ENCODE measurements around the gene MRM2. TPM values are rescaled to one million over a fixed set of nuclear protein-coding genes. Genes with fewer than 3 reads are reported as not detected.
A peak's percentile ranks its signal among the peaks of the same experiment; 100 is the strongest.

MRM2 gene
- total RNA-seq (26.7 TPM), polyA plus RNA-seq (ENCODE audit: insufficient read depth in 1 of 8, insufficient read length in 8 of 8, low replicate concordance in 1 of 8) (10 to 100 TPM; 21.1 to 26.7 (median 25.1) TPM)
- long read RNA-seq, donor 1, partial matches to known transcripts = 0 of 2 reads
- long read RNA-seq, donor 1, other reads (novel, unspliced or antisense) = 0 of 2 reads
- long read RNA-seq, donor 2, partial matches to known transcripts = 0 of 1 reads
- long read RNA-seq, donor 2, other reads (novel, unspliced or antisense) = 0 of 1 reads
- long read RNA-seq, donor 3, partial matches to known transcripts = 0 of 4 reads
- long read RNA-seq, donor 3, other reads (novel, unspliced or antisense) = 0 of 4 reads
- long read RNA-seq, donor 4, transcript MRM2-201 (3 exons, 1,601 nt) = major isoform, 8 of 8 reads
- long read RNA-seq, donor 4, partial matches to known transcripts = 0 of 8 reads
- long read RNA-seq, donor 4, other reads (novel, unspliced or antisense) = 0 of 8 reads
- long read RNA-seq, donor 5, transcript MRM2-201 (3 exons, 1,601 nt) = major isoform, 5 of 42 reads
- long read RNA-seq, donor 5, partial matches to known transcripts = 28 of 42 reads
- long read RNA-seq, donor 5, other reads (novel, unspliced or antisense) = 6 of 42 reads
- long read RNA-seq, donor 6, transcript MRM2-201 (3 exons, 1,601 nt) = major isoform, 5 of 7 reads
- long read RNA-seq, donor 6, partial matches to known transcripts = 0 of 7 reads
- long read RNA-seq, donor 6, other reads (novel, unspliced or antisense) = 0 of 7 reads
- long read RNA-seq, donor 7, partial matches to known transcripts = 9 of 13 reads
- long read RNA-seq, donor 7, other reads (novel, unspliced or antisense) = 0 of 13 reads
- long read RNA-seq, donor 8, partial matches to known transcripts = 0 of 1 reads
- long read RNA-seq, donor 8, other reads (novel, unspliced or antisense) = 0 of 1 reads
- long read RNA-seq, donor 9, partial matches to known transcripts = 0 of 6 reads
- long read RNA-seq, donor 9, other reads (novel, unspliced or antisense) = 0 of 6 reads
- long read RNA-seq, donor 10, transcript MRM2-201 (3 exons, 1,601 nt) = major isoform, 7 of 10 reads
- long read RNA-seq, donor 10, partial matches to known transcripts = 0 of 10 reads
- long read RNA-seq, donor 10, other reads (novel, unspliced or antisense) = 0 of 10 reads
- long read RNA-seq, donor 11, partial matches to known transcripts = 5 of 18 reads
- long read RNA-seq, donor 11, other reads (novel, unspliced or antisense) = 10 of 18 reads

DNA sequence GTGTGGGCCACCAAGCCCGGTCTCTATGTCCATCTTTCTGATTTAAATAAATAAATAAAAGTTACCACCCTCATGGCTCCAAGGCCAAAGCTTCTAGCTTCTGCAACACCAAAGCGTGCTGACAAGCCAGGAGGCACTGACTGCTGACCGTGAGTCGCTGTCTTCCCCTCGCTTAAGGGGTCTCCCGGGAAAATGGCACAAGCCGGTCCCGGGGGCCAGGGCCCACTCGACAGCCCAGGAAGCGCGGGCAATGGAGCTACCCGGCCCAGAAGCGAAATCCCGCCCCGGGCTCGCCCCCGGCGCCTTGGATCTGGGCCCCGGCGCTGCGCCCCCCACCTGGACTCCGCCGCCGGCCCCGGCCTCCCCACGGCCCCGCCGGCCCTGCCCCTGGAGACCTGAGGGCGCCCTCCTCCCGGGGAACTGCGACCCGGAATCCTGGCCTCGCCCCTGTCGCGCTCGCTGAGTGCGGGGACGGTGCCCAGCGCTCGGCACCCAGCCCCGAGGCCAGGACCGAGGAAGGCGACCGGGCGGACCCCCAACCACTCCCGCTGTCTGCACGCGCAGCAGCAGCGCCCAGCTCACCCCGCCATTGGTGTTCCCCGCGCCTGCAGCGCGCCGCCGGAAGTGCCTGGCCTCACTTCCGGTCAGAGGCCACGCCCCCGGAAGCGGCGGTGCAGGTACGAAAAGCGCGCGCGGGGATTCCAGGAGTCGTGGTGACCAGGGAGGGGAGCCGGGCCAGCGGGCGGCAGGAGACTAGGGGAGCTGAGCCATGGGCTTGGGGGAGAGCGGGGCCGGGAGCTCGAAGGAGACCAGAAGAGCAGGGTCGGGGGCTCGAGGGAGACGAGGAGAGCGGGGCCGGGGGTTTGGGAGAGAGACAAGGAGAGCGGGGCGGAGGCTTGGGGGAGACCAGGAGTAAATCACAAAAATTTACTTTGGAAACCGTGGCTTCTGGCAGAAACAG, at the start of gene MRM2, which contains the start of gene NUDT1:
TSS of gene MRM2 (minus strand) at position 626 of the 961 bp plus-strand sequence. CDS start at position 590, 36 bp downstream.
TSS of gene NUDT1 (plus strand) at position 647 of the 961 bp plus-strand sequence. CDS start 2,349 bp downstream, outside the sequence.
- Histone ChIP-seq H3K27me3 (ENCODE audit: control insufficient read depth, insufficient read depth, low read length) (no peaks in the 10 kb centered on the region), H3K36me3 (ENCODE audit: control insufficient read depth, insufficient read depth, low read length) (peaks cover 33% of the 10 kb centered on the region), H3K4me1 (ENCODE audit: control insufficient read depth, insufficient read depth, low read length) (peaks cover 34% of the 10 kb centered on the region), H3K4me3 (ENCODE audit: low read length) (peak within 1 kb of the TSS; percentile 89), H3K27ac (ENCODE audit: low read length) (peak within 1 kb of the TSS; percentile 72), H3K9me3 (replicated peaks; ENCODE audit: control insufficient read depth, low read depth, low read length) (no peaks in the 10 kb centered on the region)
- under 1% methylated on average over 79 of the region's 81 CpGs for WGBS (ENCODE audit: insufficient coverage)
- DNase-seq = peak; percentile 87

DNA sequence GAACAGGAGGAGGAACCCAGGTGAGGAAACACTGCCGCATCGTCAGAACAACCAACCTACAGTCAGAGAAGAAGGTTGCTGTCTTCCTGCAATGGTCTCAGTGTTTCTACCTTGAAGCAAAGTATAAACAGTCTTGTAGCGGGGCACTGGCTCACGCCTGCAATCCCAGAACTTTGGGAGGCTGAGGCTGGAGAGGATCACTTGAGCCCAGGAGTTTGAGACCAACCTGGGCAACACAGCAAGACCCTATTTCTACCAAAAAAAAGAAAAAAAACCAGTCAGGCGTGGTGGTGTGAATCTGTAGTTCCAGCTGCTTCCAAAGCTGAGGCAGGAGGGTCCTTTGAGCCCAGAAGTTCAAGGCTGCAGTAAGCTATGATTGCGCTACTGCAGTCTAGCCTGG, 48.9 kb upstream of the MRM2 start:
- H3K4me3 ChIP-seq (ENCODE audit: low read length) = no peak overlapping the region
- no peak for DNase-seq
- WGBS (ENCODE audit: insufficient coverage) = 100% methylated on average over 2 of the region's 6 CpGs

DNA sequence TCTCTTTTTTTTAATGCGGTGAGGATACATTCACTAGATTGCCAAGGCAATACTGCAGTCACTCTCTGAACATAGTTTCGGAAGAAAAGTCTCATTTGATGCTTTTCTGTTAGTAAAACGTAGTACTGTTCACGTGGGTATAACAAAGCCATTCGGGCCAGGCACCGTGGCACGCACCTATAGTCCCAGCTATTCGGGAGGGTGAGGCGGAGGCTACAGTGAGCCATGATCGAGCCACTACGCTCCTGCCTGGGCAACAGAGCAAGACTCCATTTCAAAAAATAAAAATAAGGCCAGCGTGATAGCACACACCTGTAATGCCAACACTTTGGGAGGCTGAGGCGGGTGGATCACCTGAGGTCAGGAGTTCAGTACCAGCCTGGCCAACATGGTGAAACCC, 47.6 kb upstream of the MRM2 start:
- no peaks in the 10 kb centered on the region for H3K27me3 ChIP-seq (ENCODE audit: control insufficient read depth, insufficient read depth, low read length)
- peak overlapping the region; percentile 94 for H3K27ac ChIP-seq (ENCODE audit: low read length)
- WGBS (ENCODE audit: insufficient coverage) = 42% methylated on average over 7 of the region's 13 CpGs

More for the DNA sequence above, 48.9 kb upstream of the MRM2 start:
- Histone ChIP-seq H3K36me3 (ENCODE audit: control insufficient read depth, insufficient read depth, low read length) (no peaks in the 10 kb centered on the region), H3K27ac (ENCODE audit: low read length) (no peak overlapping the region), H3K27me3 (ENCODE audit: control insufficient read depth, insufficient read depth, low read length) (no peaks in the 10 kb centered on the region), H3K9me3 (replicated peaks; ENCODE audit: control insufficient read depth, low read depth, low read length) (no peaks in the 10 kb centered on the region), H3K4me1 (ENCODE audit: control insufficient read depth, insufficient read depth, low read length) (peaks cover 16% of the 10 kb centered on the region)

DNA sequence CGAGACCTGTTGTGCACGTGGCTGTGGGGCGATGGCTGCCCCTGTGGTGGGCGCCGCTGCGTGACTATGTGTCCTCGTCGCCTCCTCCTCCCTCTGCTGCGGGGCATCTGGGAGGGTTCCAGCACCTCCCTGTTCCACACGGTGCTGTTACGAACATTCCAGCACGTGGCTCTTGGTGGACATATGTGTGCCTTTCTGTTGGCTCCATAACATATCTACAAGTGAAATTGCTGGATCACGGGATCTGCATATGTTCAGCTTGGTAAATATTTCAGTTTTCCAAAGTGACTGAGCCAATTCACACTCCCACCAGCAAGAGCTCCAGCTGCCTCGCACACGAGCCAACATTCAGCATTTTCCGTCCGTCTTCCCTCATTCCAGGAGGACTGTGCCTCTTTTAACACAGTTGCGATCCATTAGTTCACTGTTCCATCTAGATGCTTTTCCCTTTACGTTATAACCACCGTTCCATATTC, 47.1 kb upstream of the MRM2 start:
- Histone ChIP-seq H3K4me3 (ENCODE audit: low read length) (peak overlapping the region; percentile 10), H3K27me3 (ENCODE audit: control insufficient read depth, insufficient read depth, low read length) (no peaks in the 10 kb centered on the region), H3K9me3 (replicated peaks; ENCODE audit: control insufficient read depth, low read depth, low read length) (no peaks in the 10 kb centered on the region), H3K36me3 (ENCODE audit: control insufficient read depth, insufficient read depth, low read length) (no peaks in the 10 kb centered on the region), H3K27ac (ENCODE audit: low read length) (peak overlapping the region; percentile 94), H3K4me1 (ENCODE audit: control insufficient read depth, insufficient read depth, low read length) (peaks cover 16% of the 10 kb centered on the region)
- peak; percentile 98 for DNase-seq
- WGBS (ENCODE audit: insufficient coverage) = 44% methylated on average over 14 of the region's 20 CpGs

More for the DNA sequence above, 47.6 kb upstream of the MRM2 start:
- Histone ChIP-seq H3K4me1 (ENCODE audit: control insufficient read depth, insufficient read depth, low read length) (peaks cover 16% of the 10 kb centered on the region), H3K4me3 (ENCODE audit: low read length) (no peak overlapping the region), H3K9me3 (replicated peaks; ENCODE audit: control insufficient read depth, low read depth, low read length) (no peaks in the 10 kb centered on the region), H3K36me3 (ENCODE audit: control insufficient read depth, insufficient read depth, low read length) (no peaks in the 10 kb centered on the region)
- no peak for DNase-seq

DNA sequence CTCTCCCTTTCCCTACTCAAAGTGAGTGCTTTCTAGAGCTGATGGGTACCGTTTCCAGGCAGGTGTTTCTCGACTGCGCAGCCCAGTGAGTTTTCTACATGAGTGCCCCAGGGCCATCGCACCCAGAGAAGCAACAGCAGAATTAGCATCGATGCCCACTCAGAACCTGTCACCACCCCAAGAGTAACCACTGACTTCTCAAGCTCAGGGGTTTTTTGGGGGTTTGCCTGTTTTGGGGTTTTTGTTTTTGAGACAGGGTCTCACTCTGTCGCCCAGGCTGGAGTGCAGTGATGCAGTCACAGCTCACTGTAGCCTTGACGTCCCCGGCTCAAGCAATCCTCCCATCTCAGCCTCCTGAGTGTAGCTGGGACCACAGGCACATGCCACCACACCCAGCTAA, 46.5 kb upstream of the MRM2 start:
- Histone ChIP-seq H3K4me1 (ENCODE audit: control insufficient read depth, insufficient read depth, low read length) (peaks cover 19% of the 10 kb centered on the region), H3K9me3 (replicated peaks; ENCODE audit: control insufficient read depth, low read depth, low read length) (no peaks in the 10 kb centered on the region), H3K27ac (ENCODE audit: low read length) (peak overlapping the region; percentile 94), H3K36me3 (ENCODE audit: control insufficient read depth, insufficient read depth, low read length) (no peaks in the 10 kb centered on the region), H3K27me3 (ENCODE audit: control insufficient read depth, insufficient read depth, low read length) (no peaks in the 10 kb centered on the region), H3K4me3 (ENCODE audit: low read length) (no peak overlapping the region)
- WGBS (ENCODE audit: insufficient coverage) = 84% methylated on average over 3 of the region's 8 CpGs
- no peak for DNase-seq

DNA sequence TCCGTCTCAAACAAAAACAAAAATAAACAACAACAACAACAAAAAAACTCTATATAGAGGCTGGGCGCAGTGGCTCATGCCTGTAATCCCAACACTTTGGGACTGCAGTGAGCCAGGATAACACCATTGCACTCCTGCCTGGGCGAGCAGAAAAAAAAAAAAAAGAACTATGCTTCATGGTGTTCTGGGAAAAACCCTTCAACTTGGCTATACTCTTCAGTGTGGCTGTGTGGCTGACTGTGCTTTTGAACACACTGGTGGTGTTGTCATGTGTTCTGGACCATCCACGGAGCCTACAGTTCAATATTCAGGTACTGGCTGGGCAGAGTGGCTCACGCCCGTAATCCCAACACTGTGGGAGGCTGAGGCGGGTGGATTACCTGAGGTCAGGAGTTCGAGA, 45.7 kb upstream of the MRM2 start:
- Histone ChIP-seq H3K27me3 (ENCODE audit: control insufficient read depth, insufficient read depth, low read length) (no peaks in the 10 kb centered on the region), H3K27ac (ENCODE audit: low read length) (no peak overlapping the region), H3K4me1 (ENCODE audit: control insufficient read depth, insufficient read depth, low read length) (peaks cover 25% of the 10 kb centered on the region), H3K9me3 (replicated peaks; ENCODE audit: control insufficient read depth, low read depth, low read length) (no peaks in the 10 kb centered on the region), H3K36me3 (ENCODE audit: control insufficient read depth, insufficient read depth, low read length) (no peaks in the 10 kb centered on the region), H3K4me3 (ENCODE audit: low read length) (no peak overlapping the region)
- no peak for DNase-seq
- 100% methylated on average over 1 of the region's 8 CpGs for whole genome bisulfite sequencing (ENCODE audit: insufficient coverage)

DNA sequence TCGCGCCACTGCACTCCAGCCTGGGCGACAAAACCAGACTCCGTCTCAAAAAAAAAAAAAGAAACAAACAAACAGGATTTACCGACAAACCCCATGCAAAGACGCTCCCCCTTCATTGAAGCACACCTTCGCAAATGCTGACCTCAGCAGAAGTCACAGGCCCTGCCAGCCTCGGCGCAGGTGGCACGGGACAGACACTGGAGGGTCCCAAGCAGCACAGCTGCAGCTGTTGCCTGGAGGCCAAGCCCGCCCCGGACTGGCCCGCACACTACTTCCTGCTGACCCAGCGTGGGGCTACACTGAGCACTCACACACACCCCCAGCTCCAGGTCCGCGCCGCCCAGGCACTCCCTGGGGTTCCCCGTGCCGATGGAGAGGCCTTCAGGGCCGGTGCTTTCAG, 41.1 kb upstream of the MRM2 start:
- peaks cover 37% of the 10 kb centered on the region for H3K4me1 ChIP-seq (ENCODE audit: control insufficient read depth, insufficient read depth, low read length)
- H3K36me3 ChIP-seq (ENCODE audit: control insufficient read depth, insufficient read depth, low read length) = peaks cover 2% of the 10 kb centered on the region
- no peak overlapping the region for H3K4me3 ChIP-seq (ENCODE audit: low read length)
- H3K27ac ChIP-seq (ENCODE audit: low read length) = peak overlapping the region; percentile 51
- no peaks in the 10 kb centered on the region for H3K9me3 ChIP-seq (replicated peaks; ENCODE audit: control insufficient read depth, low read depth, low read length)
- no peak for DNase-seq
- 76% methylated on average over 9 of the region's 20 CpGs for WGBS (ENCODE audit: insufficient coverage)
- H3K27me3 ChIP-seq (ENCODE audit: control insufficient read depth, insufficient read depth, low read length) = no peaks in the 10 kb centered on the region

DNA sequence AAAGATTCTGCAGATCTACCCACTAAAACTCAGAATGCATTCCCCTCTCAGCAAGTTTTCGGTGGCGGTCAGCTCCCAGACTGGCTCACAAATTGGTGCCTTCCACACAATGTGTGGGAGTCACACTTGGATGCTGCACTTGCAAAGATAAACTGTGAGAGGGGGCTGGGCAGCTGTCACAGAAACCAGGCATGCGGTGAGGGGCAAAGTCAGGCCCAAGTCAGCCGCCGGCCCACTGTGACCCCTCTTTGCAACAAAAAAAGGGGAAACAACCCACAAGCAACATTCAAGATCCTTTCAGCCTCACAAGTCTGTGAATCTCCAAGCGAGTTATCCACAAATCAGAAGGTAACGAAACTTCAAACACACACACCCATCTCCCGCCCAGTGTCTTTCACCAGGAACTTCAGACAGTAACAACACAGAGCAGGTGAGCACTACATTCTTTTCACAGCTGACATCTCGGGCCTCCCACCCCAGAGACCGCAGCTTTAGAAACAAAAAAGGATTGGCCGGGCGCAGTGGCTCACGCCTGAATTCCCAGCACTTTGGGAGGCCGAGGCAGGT, 40.3 kb upstream of the MRM2 start:
- peaks cover 6% of the 10 kb centered on the region for H3K36me3 ChIP-seq (ENCODE audit: control insufficient read depth, insufficient read depth, low read length)
- H3K4me3 ChIP-seq (ENCODE audit: low read length) = no peak overlapping the region
- no peaks in the 10 kb centered on the region for H3K9me3 ChIP-seq (replicated peaks; ENCODE audit: control insufficient read depth, low read depth, low read length)
- no peaks in the 10 kb centered on the region for H3K27me3 ChIP-seq (ENCODE audit: control insufficient read depth, insufficient read depth, low read length)
- WGBS (ENCODE audit: insufficient coverage) = 84% methylated on average over 8 of the region's 14 CpGs
- peak overlapping the region; percentile 87 for H3K27ac ChIP-seq (ENCODE audit: low read length)
- H3K4me1 ChIP-seq (ENCODE audit: control insufficient read depth, insufficient read depth, low read length) = peaks cover 37% of the 10 kb centered on the region
- DNase-seq = no peak

Measured in muscle of leg (tissue), 16 donors.